Neural cell (in vitro differentiated cells): Measurements from ENCODE around the gene CHI3L1. TPM values are rescaled to one million over a fixed set of nuclear protein-coding genes. Genes with fewer than 3 reads are reported as not detected.

Experiments
- H2AFZ ChIP-seq: fragments of 200-600, 300-800 bp; sonication (generic), shearing (Covaris generic); 2 replicates; pipeline ENCODE4 v1.6.0; 2014; ENCODE audit warnings: low read depth, mild to moderate bottlenecking, antibody characterized with exemption, low read length, moderate library complexity
- H3F3A ChIP-seq: fragments of 200-600 bp; shearing (Covaris generic); 2 replicates; pipeline ENCODE4 v1.6.1; 2016; ENCODE audit warnings: mild to moderate bottlenecking, moderate library complexity, mixed read lengths, antibody characterized with exemption, low read length; ENCODE audit not compliant: insufficient read depth, poor library complexity, severe bottlenecking
- H3K27ac ChIP-seq: fragments of 200-600, 300-800 bp; sonication (generic), shearing (Covaris generic); 2 replicates; pipeline ENCODE4 v1.5.1; 2014; ENCODE audit warnings: mild to moderate bottlenecking, low read length, moderate library complexity
- H3K27me3 ChIP-seq: fragments of 300-800, 200-600 bp; sonication (generic), shearing (Covaris generic); 2 replicates; pipeline ENCODE4 v1.6.0; 2014; ENCODE audit warnings: mild to moderate bottlenecking, low read depth, low read length, moderate library complexity; ENCODE audit not compliant: insufficient read depth
- H3K36me3 ChIP-seq: fragments of 300-800, 200-600 bp; sonication (generic), shearing (Covaris generic); 2 replicates; pipeline ENCODE4 v1.5.1; 2014; ENCODE audit warnings: mild to moderate bottlenecking, antibody characterized with exemption, low read length, moderate library complexity; ENCODE audit not compliant: insufficient read depth
- H3K4me2 ChIP-seq: fragments of 300-800, 200-600 bp; sonication (generic), shearing (Covaris generic); 2 replicates; pipeline ENCODE4 v1.6.0; 2014; ENCODE audit warnings: mild to moderate bottlenecking, low read length
- H3K4me3 ChIP-seq: fragments of 300-800, 200-600 bp; sonication (generic), shearing (Covaris generic); 2 replicates; pipeline ENCODE4 v1.5.1; 2014; ENCODE audit warnings: mild to moderate bottlenecking, low read length, moderate library complexity
- H3K79me2 ChIP-seq: fragments of 200-600 bp; shearing (Covaris generic); replicated peaks from 2 replicates; pipeline ENCODE4 v1.6.0; 2014; ENCODE audit warnings: mild to moderate bottlenecking, low read length, moderate library complexity; ENCODE audit not compliant: insufficient read depth
- H3K9ac ChIP-seq: fragments of 300-800, 200-600 bp; sonication (generic), shearing (Covaris generic); 2 replicates; pipeline ENCODE4 v1.6.1; 2016; ENCODE audit warnings: mild to moderate bottlenecking, low read length, mixed read lengths
- H3K9me2 ChIP-seq: fragments of 200-600 bp; shearing (Covaris generic); 2 replicates; pipeline ENCODE4 v1.6.1; 2016; ENCODE audit warnings: mild to moderate bottlenecking, low read length, mixed read lengths; ENCODE audit not compliant: insufficient read depth
- H3K9me3 ChIP-seq: fragments of 200-600, 300-800 bp; sonication (generic), shearing (Covaris generic); 2 replicates; pipeline ENCODE4 v1.6.1; 2016; ENCODE audit warnings: mild to moderate bottlenecking, mixed run types, low read length, moderate library complexity, mixed read lengths
- H4K20me1 ChIP-seq: fragments of 200-600 bp; shearing (Covaris generic); 2 replicates; pipeline ENCODE4 v1.6.1; 2016; ENCODE audit warnings: mild to moderate bottlenecking, mixed run types; ENCODE audit not compliant: insufficient read depth
- EP300 ChIP-seq: fragments of 450-650 bp; conservative IDR thresholded peaks from 2 replicates; pipeline ENCODE4 v1.6.1; 2014; ENCODE audit warnings: antibody characterized with exemption, mild to moderate bottlenecking, moderate library complexity; ENCODE audit not compliant: poor library complexity, severe bottlenecking
- EZH2 ChIP-seq: fragments of 200-600, 300-800 bp; shearing (Covaris generic), sonication (generic); IDR thresholded peaks from 2 replicates; pipeline ENCODE4 v1.6.1; 2014; ENCODE audit warnings: antibody characterized with exemption, low read length, borderline replicate concordance, mild to moderate bottlenecking; ENCODE audit not compliant: insufficient read depth, poor library complexity, severe bottlenecking
- MXI1 ChIP-seq: fragments of 450-650 bp; conservative IDR thresholded peaks from 2 replicates; pipeline ENCODE4 v1.6.1; 2014; ENCODE audit warnings: antibody characterized with exemption, mild to moderate bottlenecking; ENCODE audit not compliant: poor library complexity, severe bottlenecking
- POLR2AphosphoS5 ChIP-seq: IDR thresholded peaks from 2 replicates; pipeline ENCODE4 v1.6.1; 2012
- RAD21 ChIP-seq: fragments of 450-650 bp; conservative IDR thresholded peaks from 2 replicates; pipeline ENCODE4 v1.6.1; 2014; ENCODE audit warnings: antibody characterized with exemption, mild to moderate bottlenecking, moderate library complexity
- REST ChIP-seq: IDR thresholded peaks from 2 replicates; pipeline ENCODE4 v1.6.1; 2012; ENCODE audit warnings: borderline replicate concordance
- SMC3 ChIP-seq: fragments of 450-650 bp; conservative IDR thresholded peaks from 2 replicates; pipeline ENCODE4 v1.6.1; 2014; ENCODE audit warnings: antibody characterized with exemption, mild to moderate bottlenecking, moderate library complexity; ENCODE audit not compliant: poor library complexity
- TAF1 ChIP-seq: IDR thresholded peaks from 2 replicates; pipeline ENCODE4 v1.6.1; 2012; ENCODE audit warnings: low read depth
- polyA plus RNA-seq: library from polyadenylated mRNA; depleted of rRNA; stranded (reverse); fragments of >200 nt; gene quantifications from 2 replicates; pipeline ENCODE4 v1.2.3, GENCODE V29; 2014
- TF ChIP-seq, protein P1 (sequence below): fragments of 450-650 bp; IDR thresholded peaks from 2 replicates; pipeline ENCODE4 v1.5.1; 2014; ENCODE audit warnings: antibody characterized with exemption, mild to moderate bottlenecking, moderate library complexity; ENCODE audit not compliant: poor library complexity, severe bottlenecking

CHI3L1 gene
- polyA plus RNA-seq, 1 donor from 2014 or later: not detected

- Histone ChIP-seq H3K9me3 (no peaks in the 10 kb centered on the region), H3F3A (no peaks in the 10 kb centered on the region), H3K9ac (no peak overlapping the region), H3K79me2 (no peaks in the 10 kb centered on the region), H4K20me1 (no peaks in the 10 kb centered on the region), H3K27ac (no peak overlapping the region), H3K9me2 (no peaks in the 10 kb centered on the region), H3K27me3 (no peaks in the 10 kb centered on the region), H3K4me2 (no peak overlapping the region), H2AFZ (no peak overlapping the region), H3K4me3 (no peak overlapping the region), H3K36me3 (no peaks in the 10 kb centered on the region)
- TF ChIP-seq TAF1: no peak
- no peak for TF ChIP-seq EP300
- TF ChIP-seq REST: no peak
- no peak for TF ChIP-seq SMC3
- TF ChIP-seq MXI1: no peak
- TF ChIP-seq RAD21: no peak
- TF ChIP-seq, protein P1, sequence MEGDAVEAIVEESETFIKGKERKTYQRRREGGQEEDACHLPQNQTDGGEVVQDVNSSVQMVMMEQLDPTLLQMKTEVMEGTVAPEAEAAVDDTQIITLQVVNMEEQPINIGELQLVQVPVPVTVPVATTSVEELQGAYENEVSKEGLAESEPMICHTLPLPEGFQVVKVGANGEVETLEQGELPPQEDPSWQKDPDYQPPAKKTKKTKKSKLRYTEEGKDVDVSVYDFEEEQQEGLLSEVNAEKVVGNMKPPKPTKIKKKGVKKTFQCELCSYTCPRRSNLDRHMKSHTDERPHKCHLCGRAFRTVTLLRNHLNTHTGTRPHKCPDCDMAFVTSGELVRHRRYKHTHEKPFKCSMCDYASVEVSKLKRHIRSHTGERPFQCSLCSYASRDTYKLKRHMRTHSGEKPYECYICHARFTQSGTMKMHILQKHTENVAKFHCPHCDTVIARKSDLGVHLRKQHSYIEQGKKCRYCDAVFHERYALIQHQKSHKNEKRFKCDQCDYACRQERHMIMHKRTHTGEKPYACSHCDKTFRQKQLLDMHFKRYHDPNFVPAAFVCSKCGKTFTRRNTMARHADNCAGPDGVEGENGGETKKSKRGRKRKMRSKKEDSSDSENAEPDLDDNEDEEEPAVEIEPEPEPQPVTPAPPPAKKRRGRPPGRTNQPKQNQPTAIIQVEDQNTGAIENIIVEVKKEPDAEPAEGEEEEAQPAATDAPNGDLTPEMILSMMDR: no peak
- no peak for TF ChIP-seq EZH2
- TF ChIP-seq POLR2AphosphoS5: no peak
Observed at GRCh38 chr1:203211812-203212211, 25.3 kb upstream of the CHI3L1 start.

- Histone ChIP-seq H3K27ac (no peak overlapping the region), H3K4me3 (no peak overlapping the region), H3K9me2 (no peaks in the 10 kb centered on the region), H2AFZ (no peak overlapping the region), H3K79me2 (no peaks in the 10 kb centered on the region), H3K27me3 (no peaks in the 10 kb centered on the region), H3K36me3 (no peaks in the 10 kb centered on the region), H3K9me3 (no peaks in the 10 kb centered on the region), H4K20me1 (no peaks in the 10 kb centered on the region), H3K9ac (no peak overlapping the region), H3F3A (no peaks in the 10 kb centered on the region), H3K4me2 (no peak overlapping the region)
- TF ChIP-seq SMC3: no peak
- no peak for TF ChIP-seq MXI1
- TF ChIP-seq REST: no peak
Observed at GRCh38 chr1:203210988-203211387, 24.5 kb upstream of the CHI3L1 start.
